Measurements from ENCODE around the gene CABS1. TPM values are rescaled to one million over a fixed set of nuclear protein-coding genes. Genes with fewer than 3 reads are reported as not detected.

The CABS1 gene
- total RNA-seq, 1 experiment from 2014 or later, result not detected

Other genes with a start within 250 kb of the CABS1 start
- gene PRR27, start 180.7 kb upstream of the CABS1 start, total RNA-seq (2014; rRNA removed; shearing (Covaris generic); ENCODE audit: low replicate concordance), result not detected in 2 replicates
- gene ODAM, start 139.3 kb upstream of the CABS1 start, total RNA-seq (2014; rRNA removed; shearing (Covaris generic); ENCODE audit: low replicate concordance), result not detected in 2 replicates
- not detected in 2 replicates for gene FDCSP, start 108.9 kb upstream of the CABS1 start, total RNA-seq (2014; rRNA removed; shearing (Covaris generic); ENCODE audit: low replicate concordance)
- gene CSN3, start 92.4 kb upstream of the CABS1 start, total RNA-seq (2014; rRNA removed; shearing (Covaris generic); ENCODE audit: low replicate concordance), result not detected in 2 replicates
- gene SMR3A, start 25.8 kb downstream of the CABS1 start, total RNA-seq (2014; rRNA removed; shearing (Covaris generic); ENCODE audit: low replicate concordance), result not detected in 2 replicates
- gene SMR3B, start 48.1 kb downstream of the CABS1 start, total RNA-seq (2014; rRNA removed; shearing (Covaris generic); ENCODE audit: low replicate concordance), result not detected in 2 replicates
- gene OPRPN, start 63.0 kb downstream of the CABS1 start, total RNA-seq (2014; rRNA removed; shearing (Covaris generic); ENCODE audit: low replicate concordance), result not detected in 2 replicates
- gene MUC7, start 137.2 kb downstream of the CABS1 start, total RNA-seq (2014; rRNA removed; shearing (Covaris generic); ENCODE audit: low replicate concordance), result not detected in 2 replicates
- gene AMTN, start 183.6 kb downstream of the CABS1 start, total RNA-seq (2014; rRNA removed; shearing (Covaris generic); ENCODE audit: low replicate concordance), result not detected in 2 replicates

Data from Karpas-422 (cell line).